Upper lobe of left lung (tissue), 4 donors: ENCODE data around the gene MDFI.

Experiments
- CTCF ChIP-seq, 6 experiments: fragments of 450-650 bp in 4 of 6; fragments of 200-600 bp in 2 of 6; sonication (generic) in 2 of 6; IDR thresholded peaks; one replicate each; pipeline ENCODE4 v1.5.1; 2016 to 2019; ENCODE audit warnings: antibody characterized with exemption in 6 of 6
- EP300 ChIP-seq, 4 donors: sonication (generic); formaldehyde crosslinking; IDR thresholded peaks; one replicate each; pipeline ENCODE4 v1.5.1; 2017; ENCODE audit warnings: antibody characterized with exemption in 4 of 4, control low read depth in 2 of 4
- POLR2A ChIP-seq, 4 donors: fragments of 450-650 bp; IDR thresholded peaks; one replicate each; pipeline ENCODE4 v1.5.1; 2016 to 2017; ENCODE audit warnings: antibody characterized with exemption in 4 of 4, mild to moderate bottlenecking in 2 of 4
- POLR2AphosphoS5 ChIP-seq, 2 donors: sonication (generic); formaldehyde crosslinking; IDR thresholded peaks; one replicate each; pipeline ENCODE4 v1.5.1; 2017; ENCODE audit warnings: antibody characterized with exemption in 2 of 2

DNA sequence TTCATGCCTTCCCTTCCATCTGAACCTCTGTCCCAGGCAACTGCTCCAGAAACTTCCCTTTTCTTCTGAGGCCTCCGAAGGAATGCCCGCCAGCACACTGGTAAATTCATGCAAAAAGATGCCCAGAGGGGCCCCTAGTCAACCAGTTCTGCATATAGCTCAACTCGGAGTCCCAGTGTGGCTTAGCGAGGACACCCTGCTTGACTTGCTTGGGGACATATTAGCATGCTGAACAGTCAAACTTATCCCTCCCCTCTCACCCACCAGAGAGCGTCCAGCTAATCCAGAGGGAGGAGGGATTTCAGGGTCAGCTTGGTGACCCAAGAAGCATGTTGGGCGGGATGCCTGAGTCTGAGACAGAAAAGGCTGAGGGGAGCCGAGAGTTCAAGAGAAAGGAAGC lies 23.0 kb upstream of the MDFI start:
- TF ChIP-seq CTCF (IDR thresholded peaks at IDR 0.05), result no peak
- TF ChIP-seq POLR2A (IDR thresholded peaks at IDR 0.05), result no peak
- no peak for TF ChIP-seq POLR2AphosphoS5 (IDR thresholded peaks at IDR 0.05)
- TF ChIP-seq EP300 (IDR thresholded peaks at IDR 0.05), result no peak
